Measurements from ENCODE around the gene TBC1D3C.
"Not testable (repeated sequence)": the region's sequence is repeated elsewhere in the genome, so short reads cannot be mapped to it uniquely, and the experiment has no call there.

TBC1D3C gene

DNA sequence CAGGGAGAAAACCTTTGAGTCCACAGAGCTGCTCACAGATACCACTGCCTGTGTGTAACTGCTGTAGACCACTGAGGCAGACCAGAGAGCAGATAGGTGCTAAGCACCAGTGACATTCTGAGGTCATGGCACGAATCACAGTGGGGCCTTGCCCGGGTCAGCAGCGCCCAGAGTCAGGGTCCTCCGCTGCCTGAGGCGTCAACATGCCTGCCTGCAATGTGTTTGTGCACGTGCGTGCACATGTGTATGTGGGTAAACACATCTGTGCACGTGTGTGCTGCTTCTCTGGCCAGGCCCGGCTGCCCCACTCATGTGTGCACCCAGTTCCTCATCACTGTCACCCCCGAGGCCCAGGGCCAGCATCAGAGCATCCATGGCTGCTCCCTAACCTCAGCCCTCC is at the start of gene TBC1D3C:
Gene TBC1D3C, minus strand, starts transcription at position 101 of the 400 bp plus-strand sequence. CDS start 1,568 bp downstream, outside the sequence.
- H3K27ac ChIP-seq: not testable (repeated sequence)

GRCh38 chr17:38099262-38099661 is 30.8 kb upstream of the TBC1D3C start:
- not testable (repeated sequence) for H3K27ac ChIP-seq

GRCh38 chr17:38094059-38094694 is 25.7 kb upstream of the TBC1D3C start:
- not testable (repeated sequence) for H3K27ac ChIP-seq

DNA sequence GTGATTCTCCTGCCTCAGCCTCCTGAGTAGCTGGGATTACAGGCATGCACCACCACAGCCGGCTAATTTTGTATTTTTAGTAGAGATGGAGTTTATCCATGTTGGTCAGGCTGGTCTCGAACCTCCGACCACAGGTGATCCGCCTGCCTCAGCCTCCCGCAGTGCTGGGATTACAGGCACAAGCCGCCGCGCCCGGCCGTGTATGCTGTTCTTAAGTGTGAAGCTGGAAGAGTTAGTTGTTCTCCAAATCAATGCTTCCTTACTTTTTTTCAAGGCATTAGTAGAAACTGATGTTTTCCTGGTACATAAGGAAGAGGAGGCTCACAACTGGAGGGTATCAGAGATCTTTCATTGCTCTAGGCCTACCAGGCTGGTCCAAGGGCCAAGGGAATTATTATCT is 19.7 kb upstream of the TBC1D3C start:
- not testable (repeated sequence) for H3K27ac ChIP-seq

GRCh38 chr17:38087344-38087743 is 18.9 kb upstream of the TBC1D3C start:
- H3K27ac ChIP-seq: not testable (repeated sequence)

All from C4-2B (cell line).